ENCODE measurements around the gene EP400.

GRCh38 chr12:132012919-132013568 is 63.3 kb downstream of the EP400 start:
- no peak for TF ChIP-seq POLR2A (IDR thresholded peaks at IDR 0.05; ENCODE audit: low read depth, low read length)
- no peak for TF ChIP-seq POLR2AphosphoS5 (IDR thresholded peaks at IDR 0.05; ENCODE audit: low read depth, low read length)
